Activated T-cell treated with anti-CD3 and anti-CD28 coated beads, Interleukin-2, amount 50 U/mL, for 24 hours (primary cell): ENCODE results near the gene C4A.
"Not testable (repeated sequence)": the region's sequence is repeated elsewhere in the genome, so short reads cannot be mapped to it uniquely, and the experiment has no call there.

Experiments
- DNase-seq: peaks from one replicate; pipeline ENCODE4 v3.0.0-alpha.2; 2020
- H3K27ac Mint-ChIP-seq: 2 replicates; pipeline ENCODE4 v1.8.0; 2020; ENCODE audit warnings: mild to moderate bottlenecking, mixed read lengths
- H3K27me3 Mint-ChIP-seq: 2 replicates; pipeline ENCODE4 v1.8.0; 2020; ENCODE audit warnings: mixed read lengths
- H3K36me3 Mint-ChIP-seq: 2 replicates; pipeline ENCODE4 v1.8.0; 2020; ENCODE audit warnings: low read depth, mixed read lengths
- H3K4me1 Mint-ChIP-seq: 2 replicates; pipeline ENCODE4 v1.8.0; 2020; ENCODE audit warnings: low read depth, mixed read lengths
- H3K4me3 Mint-ChIP-seq: 2 replicates; pipeline ENCODE4 v1.8.0; 2020; ENCODE audit warnings: mild to moderate bottlenecking, moderate library complexity, mixed read lengths
- H3K9me3 Mint-ChIP-seq: 2 replicates; pipeline ENCODE4 v1.8.0; 2020; ENCODE audit warnings: mixed read lengths

C4A gene

DNA sequence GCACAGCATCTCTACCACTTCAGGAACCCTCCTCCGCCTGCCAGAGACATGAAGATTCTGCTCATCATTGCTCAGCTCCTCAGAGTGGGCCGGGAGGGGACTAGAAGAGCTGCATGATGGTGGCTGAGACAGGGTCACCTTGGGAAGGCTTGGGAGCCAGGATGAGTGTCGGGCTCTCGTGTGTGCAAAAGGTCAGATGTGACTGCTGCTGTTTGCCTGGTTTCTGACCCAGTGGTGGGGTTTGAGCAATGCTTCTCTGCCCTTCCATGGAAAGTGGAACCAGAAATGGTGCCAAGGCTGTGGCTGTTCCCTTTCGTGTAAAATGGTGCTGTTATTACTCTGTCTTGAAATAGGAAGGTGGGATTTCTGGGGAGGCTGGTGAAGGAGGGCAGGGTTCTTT is 859 bp upstream of the C4A start:
- not testable (repeated sequence) for DNase-seq

GRCh38 chr6:31989363-31989762 is 7.5 kb downstream of the C4A start:
- H3K36me3 Mint-ChIP-seq, DNase-seq, H3K27ac Mint-ChIP-seq, H3K4me3 Mint-ChIP-seq, H3K4me1 Mint-ChIP-seq, H3K27me3 Mint-ChIP-seq, H3K9me3 Mint-ChIP-seq: not testable (repeated sequence)

More for the DNA sequence above, 859 bp upstream of the C4A start:
- not testable (repeated sequence) for H3K27ac Mint-ChIP-seq, H3K4me3 Mint-ChIP-seq, H3K9me3 Mint-ChIP-seq, H3K27me3 Mint-ChIP-seq, H3K4me1 Mint-ChIP-seq
- peaks cover 15% of the 10 kb centered on the region for H3K36me3 Mint-ChIP-seq

DNA sequence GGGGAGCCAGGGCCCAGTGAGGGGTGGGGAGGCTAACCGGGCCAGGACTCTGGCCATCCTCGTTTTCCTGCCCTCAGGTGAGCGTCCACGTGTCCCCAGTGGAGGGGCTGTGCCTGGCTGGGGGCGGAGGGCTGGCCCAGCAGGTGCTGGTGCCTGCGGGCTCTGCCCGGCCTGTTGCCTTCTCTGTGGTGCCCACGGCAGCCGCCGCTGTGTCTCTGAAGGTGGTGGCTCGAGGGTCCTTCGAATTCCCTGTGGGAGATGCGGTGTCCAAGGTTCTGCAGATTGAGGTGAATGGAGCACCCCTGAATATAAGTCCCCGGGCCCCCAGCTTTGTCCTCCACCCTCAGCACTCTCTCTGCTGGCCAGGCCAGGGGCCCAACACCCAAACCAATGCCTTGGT is 12.6 kb downstream of the C4A start:
- not testable (repeated sequence) for H3K27me3 Mint-ChIP-seq, H3K36me3 Mint-ChIP-seq, DNase-seq

GRCh38 chr6:31996385-31996784 is 14.5 kb downstream of the C4A start:
- not testable (repeated sequence) for H3K27ac Mint-ChIP-seq, H3K9me3 Mint-ChIP-seq, H3K4me3 Mint-ChIP-seq, H3K36me3 Mint-ChIP-seq, H3K27me3 Mint-ChIP-seq, H3K4me1 Mint-ChIP-seq, DNase-seq

More for the DNA sequence above, 12.6 kb downstream of the C4A start:
- not testable (repeated sequence) for H3K4me3 Mint-ChIP-seq, H3K4me1 Mint-ChIP-seq, H3K27ac Mint-ChIP-seq, H3K9me3 Mint-ChIP-seq

GRCh38 chr6:32002546-32003268 is 20.9 kb downstream of the C4A start:
- H3K27me3 Mint-ChIP-seq, H3K4me3 Mint-ChIP-seq, H3K9me3 Mint-ChIP-seq, DNase-seq, H3K36me3 Mint-ChIP-seq, H3K4me1 Mint-ChIP-seq, H3K27ac Mint-ChIP-seq: not testable (repeated sequence)

DNA sequence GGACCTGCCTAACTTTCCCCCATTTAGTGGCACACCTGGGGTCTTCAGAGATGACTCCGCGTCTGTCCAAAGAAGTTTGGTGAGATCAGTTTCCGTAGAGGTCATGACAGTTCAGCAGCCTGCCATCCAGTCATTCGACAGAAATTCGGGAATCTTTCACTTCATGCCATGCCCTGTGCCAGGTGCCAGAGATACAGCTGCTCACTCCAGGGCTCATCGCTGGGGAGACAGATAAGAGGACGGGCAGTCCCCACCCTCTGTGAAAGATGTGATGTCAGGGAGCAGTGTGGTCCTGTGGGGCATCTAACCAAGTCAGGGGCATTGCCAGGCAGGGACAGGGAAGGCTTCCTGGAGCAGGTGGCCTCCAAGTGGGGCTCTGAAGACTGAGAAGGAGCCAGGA is 21.4 kb downstream of the C4A start:
- not testable (repeated sequence) for H3K27ac Mint-ChIP-seq, H3K4me3 Mint-ChIP-seq, H3K4me1 Mint-ChIP-seq, H3K9me3 Mint-ChIP-seq, H3K36me3 Mint-ChIP-seq, DNase-seq, H3K27me3 Mint-ChIP-seq

DNA sequence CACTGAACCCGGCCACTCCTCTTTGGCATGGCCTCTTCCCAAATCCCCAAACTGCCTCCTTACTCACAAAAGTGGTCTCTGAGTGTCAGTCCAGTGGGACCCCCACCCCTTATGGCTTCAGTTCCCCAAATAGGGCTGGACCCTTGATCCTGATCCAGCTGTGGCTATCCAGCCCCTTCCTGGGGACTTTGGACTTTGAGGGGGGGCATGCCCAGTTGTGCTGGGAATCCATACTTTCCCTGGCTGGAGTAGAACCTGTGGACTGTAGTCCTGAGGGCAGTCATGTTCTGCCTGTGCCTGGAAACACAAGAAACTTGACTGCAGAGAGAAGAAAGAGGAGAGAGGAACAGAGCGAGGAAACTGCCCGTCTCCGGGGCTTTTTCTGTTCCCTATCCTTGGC is 22.5 kb downstream of the C4A start:
- not testable (repeated sequence) for H3K36me3 Mint-ChIP-seq, DNase-seq, H3K4me1 Mint-ChIP-seq, H3K4me3 Mint-ChIP-seq, H3K27me3 Mint-ChIP-seq, H3K27ac Mint-ChIP-seq, H3K9me3 Mint-ChIP-seq

DNA sequence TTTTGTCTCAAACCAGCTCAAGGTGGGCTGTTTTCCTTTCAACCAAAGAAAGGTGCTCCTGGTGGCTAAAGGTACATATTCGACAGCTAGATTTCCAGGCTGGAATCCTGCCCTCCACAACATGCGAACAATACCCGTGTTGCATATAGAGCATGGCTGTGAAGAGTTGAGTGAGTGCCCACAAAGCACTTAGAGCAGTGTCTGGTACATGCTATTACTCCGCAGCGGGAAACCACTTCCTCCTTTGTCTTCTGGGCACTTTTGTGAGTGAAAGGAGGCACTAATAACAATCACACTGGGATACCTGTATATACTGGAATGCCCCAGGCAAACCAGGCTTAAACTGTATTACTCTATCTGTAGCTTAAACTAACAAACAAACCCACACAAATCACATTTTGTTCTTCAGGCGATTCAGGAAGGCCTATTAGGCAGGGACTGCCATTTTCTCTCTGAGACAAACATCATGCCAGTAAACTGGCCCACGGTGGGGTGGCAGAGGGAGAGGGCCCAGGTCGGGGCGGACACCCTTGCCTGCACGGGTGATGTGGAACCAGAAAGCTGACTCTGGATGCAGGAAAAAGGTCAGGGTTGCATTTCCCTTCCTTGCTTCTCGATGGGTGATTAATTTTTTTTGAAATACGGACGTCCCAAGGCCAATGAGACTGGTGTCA is 23.1 kb downstream of the C4A start:
- not testable (repeated sequence) for H3K4me1 Mint-ChIP-seq, H3K9me3 Mint-ChIP-seq

GRCh38 chr6:32005538-32005880 is 23.7 kb downstream of the C4A start:
- H3K36me3 Mint-ChIP-seq, H3K4me3 Mint-ChIP-seq, H3K4me1 Mint-ChIP-seq, H3K27ac Mint-ChIP-seq, DNase-seq, H3K9me3 Mint-ChIP-seq, H3K27me3 Mint-ChIP-seq: not testable (repeated sequence)

More for the DNA sequence above, 23.1 kb downstream of the C4A start:
- not testable (repeated sequence) for DNase-seq, H3K4me3 Mint-ChIP-seq, H3K27me3 Mint-ChIP-seq, H3K27ac Mint-ChIP-seq, H3K36me3 Mint-ChIP-seq

DNA sequence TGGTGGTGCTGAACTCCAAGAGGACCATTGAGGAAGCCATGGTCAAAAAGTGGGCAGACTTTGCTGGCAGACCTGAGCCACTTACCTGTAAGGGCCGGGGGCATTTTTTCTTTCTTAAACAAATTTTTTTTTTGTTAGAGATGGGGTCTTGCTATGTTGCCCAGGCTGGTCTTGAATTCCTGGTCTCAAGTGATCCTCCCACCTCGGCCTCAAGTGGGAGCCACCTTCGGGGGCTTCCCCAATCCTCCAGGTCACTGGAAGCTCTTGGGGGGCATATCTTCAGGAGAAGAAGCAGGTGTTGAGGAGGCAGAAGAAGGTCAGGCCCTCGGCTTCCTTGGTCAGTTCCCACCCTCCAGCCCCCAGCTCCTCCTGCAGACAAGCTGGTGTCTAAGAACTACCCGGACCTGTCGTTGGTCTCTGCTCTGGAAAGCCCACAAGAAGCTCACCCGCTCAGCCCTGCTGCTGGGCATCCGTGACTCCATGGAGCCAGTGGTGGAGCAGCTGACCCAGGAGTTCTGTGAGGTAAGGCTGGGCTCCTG is 24.2 kb downstream of the C4A start:
- not testable (repeated sequence) for DNase-seq, H3K4me1 Mint-ChIP-seq, H3K27ac Mint-ChIP-seq, H3K9me3 Mint-ChIP-seq, H3K36me3 Mint-ChIP-seq, H3K27me3 Mint-ChIP-seq, H3K4me3 Mint-ChIP-seq

GRCh38 chr6:32007086-32007485 is 25.2 kb downstream of the C4A start:
- not testable (repeated sequence) for H3K27ac Mint-ChIP-seq, H3K9me3 Mint-ChIP-seq, H3K4me1 Mint-ChIP-seq, H3K4me3 Mint-ChIP-seq, H3K27me3 Mint-ChIP-seq, DNase-seq, H3K36me3 Mint-ChIP-seq

DNA sequence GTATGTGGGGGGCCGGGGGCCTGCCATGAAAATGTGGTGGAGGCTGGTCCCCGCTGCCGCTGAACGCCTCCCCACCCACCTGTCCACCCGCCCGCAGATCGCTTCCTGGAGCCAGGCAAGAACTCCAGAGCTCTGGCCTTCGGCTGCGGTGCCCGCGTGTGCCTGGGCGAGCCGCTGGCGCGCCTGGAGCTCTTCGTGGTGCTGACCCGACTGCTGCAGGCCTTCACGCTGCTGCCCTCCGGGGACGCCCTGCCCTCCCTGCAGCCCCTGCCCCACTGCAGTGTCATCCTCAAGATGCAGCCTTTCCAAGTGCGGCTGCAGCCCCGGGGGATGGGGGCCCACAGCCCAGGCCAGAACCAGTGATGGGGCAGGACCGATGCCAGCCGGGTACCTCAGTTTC is 26.2 kb downstream of the C4A start:
- not testable (repeated sequence) for H3K4me3 Mint-ChIP-seq, H3K27me3 Mint-ChIP-seq, H3K9me3 Mint-ChIP-seq, H3K27ac Mint-ChIP-seq, DNase-seq, H3K4me1 Mint-ChIP-seq, H3K36me3 Mint-ChIP-seq

DNA sequence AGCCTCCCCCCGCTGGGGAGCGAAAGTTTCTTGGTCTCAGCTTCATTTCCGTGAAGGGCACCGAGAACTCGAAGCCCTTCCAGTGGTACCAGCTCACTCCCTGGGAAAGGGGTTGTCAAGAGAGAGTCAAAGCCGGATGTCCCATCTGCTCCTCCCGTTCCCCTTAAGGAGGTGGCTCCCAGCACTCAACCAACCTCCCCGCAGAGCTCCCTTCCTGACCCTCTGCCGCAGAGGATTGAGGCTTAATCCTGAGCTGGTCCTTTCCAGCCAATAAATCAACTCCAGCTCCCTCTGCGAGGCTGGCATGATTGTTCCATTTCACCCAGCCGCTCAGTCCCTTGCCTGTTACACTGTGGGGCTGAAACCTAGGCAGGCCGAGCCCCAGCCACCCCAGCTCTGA is 26.8 kb downstream of the C4A start:
- not testable (repeated sequence) for H3K4me1 Mint-ChIP-seq, H3K4me3 Mint-ChIP-seq, H3K27me3 Mint-ChIP-seq, H3K36me3 Mint-ChIP-seq, DNase-seq, H3K9me3 Mint-ChIP-seq, H3K27ac Mint-ChIP-seq

- H3K4me1 Mint-ChIP-seq, H3K9me3 Mint-ChIP-seq, H3K36me3 Mint-ChIP-seq, H3K27me3 Mint-ChIP-seq, DNase-seq, H3K4me3 Mint-ChIP-seq, H3K27ac Mint-ChIP-seq: not testable (repeated sequence)
Observed at GRCh38 chr6:32009537-32009936, 27.7 kb downstream of the C4A start.

DNA sequence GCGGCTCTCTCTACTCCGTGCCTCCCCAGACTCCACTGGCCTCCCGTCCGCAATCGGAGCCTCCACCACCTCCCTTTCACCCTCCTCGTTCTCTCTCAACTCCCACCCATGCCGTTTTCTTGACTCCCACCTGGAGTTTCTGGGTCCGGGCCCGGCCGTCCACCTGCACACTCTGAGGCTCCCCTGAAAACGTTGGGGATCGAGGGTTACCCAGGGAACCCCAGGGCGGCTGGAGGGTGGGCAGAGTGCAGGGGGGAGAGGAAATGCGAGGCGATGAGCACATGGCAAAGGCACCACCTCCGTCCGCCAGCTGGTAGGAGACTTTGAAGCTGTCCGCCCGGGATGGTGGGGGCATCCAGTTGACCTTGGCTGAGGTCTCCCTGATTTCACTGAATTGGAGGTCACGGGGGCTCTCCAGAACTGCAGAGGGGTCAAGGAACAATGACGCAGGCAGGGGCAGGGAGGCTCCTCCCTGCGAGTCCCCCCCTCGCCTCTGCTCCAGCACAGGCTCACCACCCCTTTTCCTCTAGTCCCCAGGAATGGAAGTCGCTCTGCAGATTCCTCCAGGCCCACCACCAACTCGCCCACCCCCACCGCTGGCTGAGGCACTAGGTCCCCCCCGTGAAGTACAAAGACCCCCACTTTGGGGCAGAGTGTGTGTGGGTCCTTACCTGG is 29.1 kb downstream of the C4A start:
- H3K4me3 Mint-ChIP-seq, H3K36me3 Mint-ChIP-seq, H3K9me3 Mint-ChIP-seq, H3K27me3 Mint-ChIP-seq, H3K4me1 Mint-ChIP-seq, H3K27ac Mint-ChIP-seq, DNase-seq: not testable (repeated sequence)
